HCT116 (cell line): Measurements from ENCODE around the gene SEC24D.

Source experiments
- CTCF ChIP-seq, 3 experiments: fragments of 200-600 bp in 1 of 3; sonication (generic) in 1 of 3; IDR thresholded peaks in 2 of 3; conservative IDR thresholded peaks in 1 of 3; 2 replicates each; pipeline ENCODE4 v1.5.1; 2012 to 2017; ENCODE audit warnings: low read depth in 2 of 3, low read length in 2 of 3, antibody characterized with exemption in 1 of 3, borderline replicate concordance in 1 of 3, control low read depth in 1 of 3, mild to moderate bottlenecking in 1 of 3, mixed read lengths in 1 of 3, mixed run types in 1 of 3, moderate library complexity in 1 of 3; ENCODE audit not compliant: insufficient read depth in 1 of 3
- EZH2phosphoT487 ChIP-seq: fragments of 200-600 bp; IDR thresholded peaks from 2 replicates; pipeline ENCODE4 v1.6.1; 2018; ENCODE audit warnings: antibody characterized with exemption, borderline replicate concordance
- MAX ChIP-seq: IDR thresholded peaks from 2 replicates; pipeline ENCODE4 v1.6.1; 2012
- POLR2A ChIP-seq: IDR thresholded peaks from 2 replicates; pipeline ENCODE4 v1.7.0; 2011; ENCODE audit warnings: borderline replicate concordance; ENCODE audit not compliant: insufficient read depth, insufficient read length; ENCODE audit errors: extremely low read depth
- RAD21 ChIP-seq: IDR thresholded peaks from 2 replicates; pipeline ENCODE4 v1.6.1; 2012; ENCODE audit warnings: low read depth, mild to moderate bottlenecking
- REST ChIP-seq: IDR thresholded peaks from 2 replicates; pipeline ENCODE4 v1.6.1; 2012; ENCODE audit warnings: low read depth
- SIN3A ChIP-seq: IDR thresholded peaks from 2 replicates; pipeline ENCODE4 v1.6.1; 2012; ENCODE audit warnings: low read depth
- SP1 ChIP-seq: IDR thresholded peaks from 2 replicates; pipeline ENCODE4 v1.6.1; 2012; ENCODE audit warnings: low read depth

GRCh38 chr4:118843237-118843636, 7.3 kb upstream of the SEC24D start:
- TF ChIP-seq CTCF (IDR thresholded peaks at IDR 0.05 in 2 of 3, conservative IDR thresholded peaks at IDR 0.05 in 1 of 3; ENCODE audit: borderline replicate concordance in 1 of 3, insufficient read depth in 1 of 3, low read depth in 2 of 3, low read length in 2 of 3) (no peak), SIN3A (no peak), MAX (no peak), SP1 (no peak), POLR2A (no peak), RAD21 (no peak), EZH2phosphoT487 (no peak), REST (no peak)
